MM.1S (cell line): ENCODE measurements around the gene CYP2E1.

ENCODE experiments used
- DNase-seq: peaks from one replicate; pipeline ENCODE4 v3.0.0-alpha.2; 2015
- H2AFZ ChIP-seq: fragments of 300-600 bp; sonication (generic); 2 replicates; pipeline ENCODE4 v1.6.0; 2016; ENCODE audit warnings: antibody characterized with exemption, low read length
- H3F3A ChIP-seq: fragments of 300-600 bp; sonication (generic); 2 replicates; pipeline ENCODE4 v1.6.1; 2016; ENCODE audit warnings: mild to moderate bottlenecking, antibody characterized with exemption, low read length, moderate library complexity, mixed read lengths; ENCODE audit not compliant: insufficient read depth
- H3K27ac ChIP-seq: fragments of 300-600 bp; sonication (generic); 2 replicates; pipeline ENCODE4 v1.5.1; 2016; ENCODE audit warnings: mild to moderate bottlenecking, low read length
- H3K27me3 ChIP-seq: fragments of 300-600 bp; sonication (generic); replicated peaks from 2 replicates; pipeline ENCODE4 v1.6.0; 2016; ENCODE audit warnings: low read length; ENCODE audit not compliant: insufficient read depth
- H3K36me3 ChIP-seq: fragments of 300-600 bp; sonication (generic); replicated peaks from 2 replicates; pipeline ENCODE4 v1.6.1; 2016; ENCODE audit warnings: mild to moderate bottlenecking, low read length, mixed read lengths; ENCODE audit not compliant: insufficient read depth
- H3K4me1 ChIP-seq: fragments of 300-600 bp; sonication (generic); 2 replicates; pipeline ENCODE4 v1.6.1; 2016; ENCODE audit warnings: low read length, mixed read lengths
- H3K4me2 ChIP-seq: fragments of 300-600 bp; sonication (generic); 2 replicates; pipeline ENCODE4 v1.6.0; 2016; ENCODE audit warnings: low read depth, low read length
- H3K4me3 ChIP-seq: fragments of 300-600 bp; sonication (generic); 2 replicates; pipeline ENCODE4 v1.5.1; 2016; ENCODE audit warnings: low read length, mixed read lengths
- H3K79me2 ChIP-seq: fragments of 300-600 bp; sonication (generic); 2 replicates; pipeline ENCODE4 v1.6.1; 2016; ENCODE audit warnings: mixed run types, low read length, mixed read lengths
- H3K9ac ChIP-seq: fragments of 300-600 bp; sonication (generic); 2 replicates; pipeline ENCODE4 v1.6.1; 2016; ENCODE audit warnings: low read length, mixed read lengths
- H3K9me2 ChIP-seq: fragments of 300-600 bp; sonication (generic); replicated peaks from 2 replicates; pipeline ENCODE4 v1.6.1; 2016; ENCODE audit warnings: mild to moderate bottlenecking, low read length, mixed read lengths; ENCODE audit not compliant: insufficient read depth
- H3K9me3 ChIP-seq: fragments of 300-600 bp; sonication (generic); replicated peaks from 2 replicates; pipeline ENCODE4 v1.6.1; 2016; ENCODE audit warnings: mild to moderate bottlenecking, low read length, mixed read lengths; ENCODE audit not compliant: insufficient read depth
- H4K20me1 ChIP-seq: fragments of 300-600 bp; sonication (generic); 2 replicates; pipeline ENCODE4 v1.6.1; 2016; ENCODE audit warnings: mild to moderate bottlenecking, low read length, moderate library complexity, mixed read lengths; ENCODE audit not compliant: insufficient read depth
- EZH2 ChIP-seq: fragments of 300-600 bp; sonication (generic); optimal IDR thresholded peaks from 2 replicates; pipeline ENCODE3; 2017; ENCODE audit warnings: low read depth, mild to moderate bottlenecking, antibody characterized with exemption, low read length, mixed read lengths
- EZH2phosphoT487 ChIP-seq: fragments of 300-600 bp; sonication (generic); IDR thresholded peaks from 2 replicates; pipeline ENCODE4 v1.6.1; 2018; ENCODE audit warnings: antibody characterized with exemption, low read length
- TF ChIP-seq, protein P1 (sequence below): fragments of 300-600 bp; sonication (generic); IDR thresholded peaks from 2 replicates; pipeline ENCODE4 v1.5.1; 2016; ENCODE audit warnings: antibody characterized with exemption, low read length, mixed read lengths

CYP2E1 gene

DNA sequence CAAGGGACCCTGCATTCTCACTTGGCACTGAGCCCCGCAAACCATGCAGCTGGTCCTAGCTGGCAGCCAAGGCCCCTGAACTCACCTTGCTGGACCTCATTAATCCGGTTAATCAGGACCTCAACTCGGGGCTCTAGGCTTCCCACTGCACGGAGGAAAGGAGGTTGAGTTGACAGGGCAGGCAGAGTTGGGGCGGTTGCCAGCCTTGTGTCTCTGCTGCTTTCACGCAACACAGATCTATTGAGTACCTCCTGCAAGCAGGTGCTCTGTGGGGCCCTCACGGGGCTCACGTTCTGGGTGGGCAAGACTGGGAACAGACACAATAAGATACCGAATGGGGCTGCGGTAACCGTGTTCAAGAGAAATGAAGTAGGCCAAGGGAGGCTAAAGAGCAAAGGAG lies 32.1 kb downstream of the CYP2E1 start:
- no peak overlapping the region for H3K9ac ChIP-seq
- no peaks in the 10 kb centered on the region for H3F3A ChIP-seq
- TF ChIP-seq EZH2phosphoT487 (no peak), EZH2 (no peak)
- TF ChIP-seq, protein P1, sequence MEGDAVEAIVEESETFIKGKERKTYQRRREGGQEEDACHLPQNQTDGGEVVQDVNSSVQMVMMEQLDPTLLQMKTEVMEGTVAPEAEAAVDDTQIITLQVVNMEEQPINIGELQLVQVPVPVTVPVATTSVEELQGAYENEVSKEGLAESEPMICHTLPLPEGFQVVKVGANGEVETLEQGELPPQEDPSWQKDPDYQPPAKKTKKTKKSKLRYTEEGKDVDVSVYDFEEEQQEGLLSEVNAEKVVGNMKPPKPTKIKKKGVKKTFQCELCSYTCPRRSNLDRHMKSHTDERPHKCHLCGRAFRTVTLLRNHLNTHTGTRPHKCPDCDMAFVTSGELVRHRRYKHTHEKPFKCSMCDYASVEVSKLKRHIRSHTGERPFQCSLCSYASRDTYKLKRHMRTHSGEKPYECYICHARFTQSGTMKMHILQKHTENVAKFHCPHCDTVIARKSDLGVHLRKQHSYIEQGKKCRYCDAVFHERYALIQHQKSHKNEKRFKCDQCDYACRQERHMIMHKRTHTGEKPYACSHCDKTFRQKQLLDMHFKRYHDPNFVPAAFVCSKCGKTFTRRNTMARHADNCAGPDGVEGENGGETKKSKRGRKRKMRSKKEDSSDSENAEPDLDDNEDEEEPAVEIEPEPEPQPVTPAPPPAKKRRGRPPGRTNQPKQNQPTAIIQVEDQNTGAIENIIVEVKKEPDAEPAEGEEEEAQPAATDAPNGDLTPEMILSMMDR, result no peak
- H3K36me3 ChIP-seq, result no peaks in the 10 kb centered on the region
- 0 out of 2 replicates have a peak, but pooled peaks cover 9% of the 10 kb centered on the region for H3K27me3 ChIP-seq
- no peak for DNase-seq
- no peak overlapping the region for H3K4me2 ChIP-seq
- no peak overlapping the region for H3K4me3 ChIP-seq
- no peak overlapping the region for H2AFZ ChIP-seq
- H3K4me1 ChIP-seq, result no peaks in the 10 kb centered on the region
- H3K9me3 ChIP-seq, result no peaks in the 10 kb centered on the region
- H3K9me2 ChIP-seq, result no peaks in the 10 kb centered on the region
- H3K79me2 ChIP-seq, result no peaks in the 10 kb centered on the region
- H4K20me1 ChIP-seq, result no peaks in the 10 kb centered on the region
- no peak overlapping the region for H3K27ac ChIP-seq

DNA sequence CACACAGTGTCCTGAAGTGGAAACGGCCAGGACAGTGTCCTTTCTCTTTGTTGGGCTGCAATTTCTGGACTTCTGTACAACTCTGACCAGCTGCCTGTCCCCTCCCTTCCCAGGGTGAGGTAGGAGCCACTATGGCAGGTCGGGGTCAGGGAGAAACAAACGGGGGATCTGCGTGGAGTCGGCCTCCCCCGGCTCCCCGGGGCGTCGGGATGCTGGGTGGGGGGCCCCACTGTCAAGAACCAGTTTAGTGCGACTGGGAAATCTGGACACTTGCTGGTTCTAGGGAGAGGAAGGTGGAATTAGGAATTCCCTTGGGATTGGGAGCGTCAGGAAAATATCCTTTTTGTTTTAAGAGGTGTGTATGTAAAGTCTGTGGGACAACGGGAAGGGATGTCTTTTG lies 37.7 kb downstream of the CYP2E1 start:
- no peak overlapping the region for H3K9ac ChIP-seq
- H3K4me1 ChIP-seq, result no peaks in the 10 kb centered on the region
- no peaks in the 10 kb centered on the region for H3K9me3 ChIP-seq
- no peaks in the 10 kb centered on the region for H3F3A ChIP-seq
- H4K20me1 ChIP-seq, result no peaks in the 10 kb centered on the region
- no peak for TF ChIP-seq EZH2phosphoT487
- TF ChIP-seq, protein P1, result no peak
- TF ChIP-seq EZH2, result no peak
- H3K4me3 ChIP-seq, result no peak overlapping the region
- no peak overlapping the region for H2AFZ ChIP-seq
- no peaks in the 10 kb centered on the region for H3K9me2 ChIP-seq
- H3K4me2 ChIP-seq, result no peak overlapping the region
- H3K27me3 ChIP-seq, result 0 out of 2 replicates have a peak, but pooled peaks cover 9% of the 10 kb centered on the region
- no peak overlapping the region for H3K27ac ChIP-seq
- no peaks in the 10 kb centered on the region for H3K36me3 ChIP-seq
- no peaks in the 10 kb centered on the region for H3K79me2 ChIP-seq
- no peak for DNase-seq

DNA sequence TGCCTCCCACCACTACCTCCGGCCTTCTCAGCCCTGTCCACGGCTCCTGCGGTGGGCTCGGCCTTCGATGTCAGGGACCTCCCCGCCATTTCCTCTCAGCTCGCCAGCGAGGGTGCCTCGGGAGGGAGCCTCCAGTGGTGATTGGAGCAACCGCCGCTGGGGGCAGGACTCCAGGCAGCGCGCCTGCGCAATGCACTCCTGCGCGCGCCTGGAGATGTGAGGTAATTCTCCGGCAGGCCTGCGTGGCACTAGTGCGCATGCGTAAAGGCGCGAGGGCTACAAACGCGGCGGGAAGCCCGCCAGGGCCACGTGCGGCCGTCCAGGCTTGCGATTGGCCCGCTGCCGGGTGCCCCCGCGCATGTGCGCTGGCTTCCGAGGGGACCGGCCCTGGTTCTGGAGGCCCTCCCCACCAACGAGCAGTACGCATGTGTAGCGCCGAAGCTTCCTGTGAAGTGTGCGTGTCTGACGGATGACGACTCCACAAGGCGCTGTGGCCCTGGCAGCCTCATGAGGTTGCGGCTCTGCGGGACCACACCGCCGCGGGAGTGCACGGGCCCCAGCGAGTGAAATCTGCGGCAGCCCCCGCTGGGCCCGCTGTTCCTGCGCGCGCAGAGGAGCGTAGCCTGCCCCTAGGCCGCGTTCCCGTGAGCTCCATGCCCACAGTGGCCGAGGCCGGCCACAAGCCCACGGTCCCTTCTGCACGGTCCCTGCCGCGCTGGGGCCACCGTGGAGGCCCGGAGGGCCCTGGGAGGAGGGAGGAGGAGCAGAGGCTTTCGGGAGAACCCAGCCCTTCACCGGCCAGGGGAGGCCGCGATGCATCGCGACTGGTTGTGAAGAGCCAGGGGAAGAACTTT lies 38.5 kb downstream of the CYP2E1 start, which contains the start of gene SYCE1:
Gene SYCE1, minus strand, starts transcription at position 143 of the 854 bp plus-strand sequence. Its CDS starts 54 bp downstream, at position 89.
- H3K27ac ChIP-seq, result no peak within 1 kb of the TSS
- no peaks in the 10 kb centered on the region for H3K4me1 ChIP-seq
- no peak within 1 kb of the TSS for H3K4me3 ChIP-seq
- H2AFZ ChIP-seq, result no peak within 1 kb of the TSS
- 0 out of 2 replicates have a peak, but pooled peaks cover 3% of the 10 kb centered on the region for H3K27me3 ChIP-seq
- DNase-seq, result no peak
- no peaks in the 10 kb centered on the region for H3K9me3 ChIP-seq
- TF ChIP-seq EZH2phosphoT487, result no peak
- TF ChIP-seq EZH2, result no peak
- TF ChIP-seq, protein P1, result no peak
- no peak within 1 kb of the TSS for H3K4me2 ChIP-seq
- H3K36me3 ChIP-seq, result no peaks in the 10 kb centered on the region
- no peaks in the 10 kb centered on the region for H3K9me2 ChIP-seq
- H4K20me1 ChIP-seq, result no peaks in the 10 kb centered on the region
- no peak within 1 kb of the TSS for H3K9ac ChIP-seq
- no peaks in the 10 kb centered on the region for H3K79me2 ChIP-seq
- no peaks in the 10 kb centered on the region for H3F3A ChIP-seq
